Measurements from ENCODE around the gene MRPS18A. TPM values are rescaled to one million over a fixed set of nuclear protein-coding genes. Genes with fewer than 3 reads are reported as not detected.

MRPS18A gene
- total and polyA plus RNA-seq, 2 of the 13 experiments (the other 11 are each of a cell fraction or from before 2014, with no cell fraction given): 87.8 to 89.1 TPM

- no peak for TF ChIP-seq CHD2 (IDR thresholded peaks at IDR 0.05; ENCODE audit: low read depth, low read length)
- no peak for TF ChIP-seq ELK4 (CRISPR knock-in tag; IDR thresholded peaks at IDR 0.05; ENCODE audit: borderline replicate concordance)
- no peak for TF ChIP-seq POGK (CRISPR knock-in tag; conservative IDR thresholded peaks at IDR 0.05)
- no peak for TF ChIP-seq E2F5 (CRISPR knock-in tag; conservative IDR thresholded peaks at IDR 0.05)
- no peak for TF ChIP-seq MTERF4 (CRISPR knock-in tag; IDR thresholded peaks at IDR 0.05)
- TF ChIP-seq SRSF4 (IDR thresholded peaks at IDR 0.05; ENCODE audit: low read depth, low read length, poor library complexity, severe bottlenecking): no peak
- TF ChIP-seq AGO2 (optimal IDR thresholded peaks at IDR 0.05; ENCODE audit: low read depth, low read length): no peak
- peak; percentile 59; the same call in 1 of the 2 replicates for TF ChIP-seq AHDC1 (CRISPR knock-in tag; IDR thresholded peaks at IDR 0.05; ENCODE audit: borderline replicate concordance)
- TF ChIP-seq STAT6 (CRISPR knock-in tag; IDR thresholded peaks at IDR 0.05; ENCODE audit: borderline replicate concordance): no peak
- no peak for TF ChIP-seq ZNF557 (CRISPR knock-in tag; IDR thresholded peaks at IDR 0.05)
- no peak for TF ChIP-seq LCORL (IDR thresholded peaks at IDR 0.05)
- no peak for TF ChIP-seq LCORL (CRISPR knock-in tag; IDR thresholded peaks at IDR 0.05)
These were observed 19.2 kb upstream of the MRPS18A start (continued) for GRCh38 chr6:43706788-43707187.

Measured in HepG2 (cell line).